HTR-8/SVneo (cell line): ENCODE data around the gene BRD7.

Experiments used
- DNase-seq: peaks from one replicate; pipeline ENCODE4 v3.0.0; 2011; ENCODE audit warnings: low spot score, mixed read lengths; ENCODE audit not compliant: insufficient read length
- FAIRE-seq: peaks from 2 replicates; lab custom pipeline; 2011; peaks lifted over from hg19 to GRCh38; lab: Jason Lieb, UNC

Gene BRD7

DNA sequence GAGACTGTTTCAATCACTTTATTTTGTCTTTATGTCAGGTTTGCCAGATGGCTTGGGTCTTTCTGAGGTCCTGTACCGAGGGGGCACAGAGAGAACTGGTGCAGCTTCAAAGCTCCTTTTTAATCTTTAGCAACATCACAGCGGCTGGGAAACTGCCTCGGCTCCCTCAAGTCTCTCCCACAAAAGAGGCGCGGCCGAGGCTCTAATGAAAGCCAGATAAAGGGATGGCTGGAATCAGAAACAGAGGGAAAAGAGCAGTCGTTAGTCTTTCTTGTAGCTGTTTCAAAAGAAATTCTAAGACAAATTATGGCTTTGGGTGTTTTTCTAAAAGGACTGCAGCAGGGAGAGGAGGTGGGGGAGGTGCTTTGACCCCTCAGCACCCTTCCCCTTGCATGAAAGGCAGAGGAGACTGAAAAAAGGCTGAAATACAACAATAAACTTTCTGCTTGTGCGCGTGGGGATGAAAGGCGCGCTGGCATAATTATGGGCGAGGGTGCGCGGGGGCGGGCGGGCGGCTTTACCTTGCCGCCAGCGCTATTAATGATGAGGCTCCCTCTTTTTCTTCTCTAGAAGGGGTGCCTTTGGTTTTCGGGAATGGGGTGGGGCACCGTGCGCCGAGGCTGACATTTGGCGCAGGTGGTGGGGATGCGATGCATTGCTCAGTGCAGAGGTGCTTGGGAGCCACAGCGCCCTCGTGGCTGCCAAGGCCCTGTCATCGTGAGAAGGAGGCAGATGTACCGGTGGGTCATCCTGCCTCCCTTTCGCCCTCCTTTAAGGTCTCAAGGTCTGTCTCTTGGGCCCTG lies 22.3 kb upstream of the BRD7 start:
- FAIRE-seq (no peak), DNase-seq (no peak)

DNA sequence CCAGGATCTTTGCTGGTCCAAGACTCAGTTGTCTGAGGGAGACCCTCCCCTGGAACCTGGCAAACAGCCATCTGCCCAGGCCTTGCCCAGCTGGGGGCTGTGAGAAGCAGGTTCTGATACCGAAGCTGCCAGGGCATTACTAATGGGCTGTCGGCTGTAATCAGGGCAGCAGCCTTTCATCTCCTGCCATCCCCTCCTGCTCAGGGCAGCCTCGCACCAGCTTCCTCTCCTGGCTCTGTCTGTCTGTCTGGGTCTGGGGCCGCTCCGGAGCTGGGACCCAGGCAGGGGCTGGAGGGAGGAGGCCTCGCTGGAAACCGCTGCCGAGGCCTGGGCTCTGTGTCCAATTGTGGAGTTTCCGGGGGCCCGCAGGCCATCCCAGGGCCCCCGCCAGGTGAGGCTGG lies 21.6 kb upstream of the BRD7 start:
- no peak for FAIRE-seq
- no peak for DNase-seq

DNA sequence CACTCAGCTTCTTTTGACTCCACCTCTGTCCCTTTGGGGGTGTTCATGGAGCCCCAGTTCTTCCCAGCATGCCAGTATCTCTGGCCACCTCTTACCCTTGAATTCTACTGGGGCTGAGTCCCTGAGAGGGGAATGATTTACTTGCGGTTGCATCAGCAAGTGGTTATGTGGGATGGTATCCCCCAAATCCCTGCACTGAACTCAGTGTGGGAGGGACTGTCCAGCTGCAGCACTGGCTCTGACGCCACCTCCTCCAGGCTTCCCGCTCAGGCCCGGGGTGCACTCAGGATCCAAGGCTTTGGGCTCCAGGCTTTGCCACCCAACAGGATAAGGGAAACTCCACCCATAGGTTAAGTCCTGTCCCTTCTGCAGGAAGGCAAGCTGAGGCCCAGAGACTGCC lies 21.1 kb upstream of the BRD7 start:
- no peak for DNase-seq
- no peak for FAIRE-seq

DNA sequence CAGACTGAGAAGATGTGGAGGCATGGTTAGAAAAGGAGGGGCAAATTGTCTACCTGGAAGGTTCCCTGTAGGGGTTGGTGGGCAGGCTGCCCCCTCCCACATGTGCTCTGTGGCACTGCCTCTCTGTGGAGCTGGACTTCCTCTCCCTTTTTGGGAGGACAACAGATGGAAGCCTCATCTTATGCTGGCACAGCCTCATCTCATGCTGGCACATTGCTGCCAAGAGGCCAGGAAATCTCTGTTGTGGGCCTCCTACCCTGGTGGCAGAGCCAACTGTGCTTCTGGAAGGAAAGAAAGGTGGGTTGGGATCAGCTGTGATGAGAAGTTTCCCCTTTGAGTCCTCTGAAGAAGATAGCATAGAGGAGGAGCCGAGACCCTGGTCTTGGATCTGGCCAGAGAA lies 19.7 kb upstream of the BRD7 start:
- DNase-seq (no peak), FAIRE-seq (no peak)

DNA sequence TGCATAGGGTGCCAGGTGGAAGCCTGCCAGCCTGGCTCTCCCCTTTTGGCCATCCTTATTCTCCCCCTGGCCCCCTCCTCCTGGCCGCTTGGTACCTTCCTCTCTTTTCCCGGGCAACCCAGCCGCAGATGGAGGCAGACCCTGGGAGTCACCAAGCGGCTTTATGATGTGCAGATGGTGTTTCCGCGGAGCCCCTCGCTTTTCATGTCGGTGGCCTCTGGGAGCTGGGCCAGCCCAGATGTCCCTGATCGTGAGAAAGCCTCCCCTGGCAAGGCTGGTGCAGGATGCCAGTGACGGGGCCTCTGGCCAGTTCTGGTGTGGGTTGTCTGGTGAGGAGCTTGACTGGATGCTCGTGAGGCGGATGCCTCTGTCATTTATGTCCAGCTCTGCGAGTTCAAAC lies 18.0 kb upstream of the BRD7 start:
- DNase-seq: no peak
- no peak for FAIRE-seq

DNA sequence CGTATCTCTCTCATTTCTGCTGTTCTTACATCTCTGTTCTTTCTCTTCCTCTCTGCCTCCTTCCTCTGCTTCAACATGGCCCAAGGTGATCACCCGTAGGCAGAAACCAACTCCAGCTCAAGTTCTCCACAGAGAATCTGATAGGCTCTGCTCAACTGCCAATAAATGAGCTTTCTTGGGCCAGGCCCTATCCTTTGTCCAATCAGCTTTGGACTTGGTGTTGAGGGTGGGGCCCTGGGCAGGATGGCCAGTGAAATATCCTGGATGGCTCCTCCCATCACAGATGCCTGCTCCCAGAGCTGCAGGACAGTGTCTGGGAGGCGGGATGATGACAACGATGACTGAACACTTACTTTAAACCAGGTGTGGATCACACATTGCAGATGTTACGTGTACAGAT lies 17.4 kb upstream of the BRD7 start:
- DNase-seq: no peak
- no peak for FAIRE-seq

DNA sequence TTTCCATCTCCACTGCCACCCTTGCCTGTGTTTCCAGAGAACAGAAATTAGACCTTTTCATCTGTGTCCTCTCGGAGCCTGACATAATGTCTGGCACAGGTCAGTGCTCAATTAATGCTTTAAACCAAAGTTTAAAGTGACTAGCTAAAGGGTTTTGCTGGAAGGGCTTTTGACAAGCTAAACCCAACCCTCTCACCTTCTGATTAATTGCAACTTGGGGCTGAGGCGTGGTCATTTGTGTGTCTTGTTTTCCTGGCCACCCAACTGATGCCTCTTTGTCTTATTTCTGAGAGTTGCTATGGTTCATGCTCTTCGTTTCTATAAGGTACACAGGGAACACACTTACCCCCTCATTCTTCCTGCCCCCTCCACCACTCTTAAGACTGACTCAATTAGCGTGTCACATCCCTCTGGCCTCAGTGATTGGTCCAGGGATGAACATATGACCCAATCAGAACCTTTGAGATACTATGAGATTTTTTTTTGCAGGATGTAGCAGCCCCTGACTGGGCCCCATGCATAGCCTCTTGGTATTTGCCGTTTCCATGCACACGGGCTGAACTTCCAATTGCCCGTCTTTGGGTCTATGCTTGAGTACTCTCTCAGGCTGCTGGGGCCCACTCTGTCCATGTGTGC lies 15.8 kb upstream of the BRD7 start:
- DNase-seq: no peak

DNA sequence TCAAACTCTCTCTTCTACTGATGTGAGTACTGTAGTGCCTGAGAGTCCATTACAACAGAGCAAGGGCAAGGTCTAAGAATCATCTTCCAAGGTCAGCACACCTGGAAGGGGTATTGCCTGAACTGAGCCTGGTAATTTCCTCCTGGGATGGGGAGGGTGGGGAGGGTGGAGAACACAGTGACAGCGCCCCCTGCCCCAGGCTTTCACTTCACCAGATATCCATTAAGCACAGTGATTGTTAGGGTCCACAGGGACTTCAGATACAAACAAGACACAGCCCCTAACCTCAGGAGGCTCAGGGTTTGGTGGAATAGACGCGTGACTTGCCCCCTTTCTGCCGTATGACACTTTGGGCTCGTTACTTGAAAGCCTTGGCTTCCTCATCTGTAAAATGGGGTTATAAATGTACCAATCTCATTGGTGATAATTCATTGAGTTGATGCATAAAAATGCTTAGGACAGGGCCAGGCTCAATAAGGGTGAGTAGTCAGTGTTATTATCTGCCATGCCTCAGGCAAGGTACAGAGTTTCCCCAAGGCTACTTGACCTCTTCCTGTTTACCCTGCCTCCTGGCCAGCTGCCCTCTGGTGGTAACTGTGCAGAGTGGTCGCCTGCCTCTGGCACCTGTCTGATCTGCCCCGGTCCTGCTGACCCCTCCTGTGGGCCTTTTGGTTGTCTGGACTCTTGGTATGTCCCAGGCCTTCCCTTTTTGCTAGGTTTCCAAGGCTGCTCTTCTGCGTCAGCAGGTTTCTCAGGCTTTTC lies 13.1 kb upstream of the BRD7 start:
- FAIRE-seq (no peak), DNase-seq (no peak)

More for the DNA sequence above, 15.8 kb upstream of the BRD7 start:
- no peak for FAIRE-seq

DNA sequence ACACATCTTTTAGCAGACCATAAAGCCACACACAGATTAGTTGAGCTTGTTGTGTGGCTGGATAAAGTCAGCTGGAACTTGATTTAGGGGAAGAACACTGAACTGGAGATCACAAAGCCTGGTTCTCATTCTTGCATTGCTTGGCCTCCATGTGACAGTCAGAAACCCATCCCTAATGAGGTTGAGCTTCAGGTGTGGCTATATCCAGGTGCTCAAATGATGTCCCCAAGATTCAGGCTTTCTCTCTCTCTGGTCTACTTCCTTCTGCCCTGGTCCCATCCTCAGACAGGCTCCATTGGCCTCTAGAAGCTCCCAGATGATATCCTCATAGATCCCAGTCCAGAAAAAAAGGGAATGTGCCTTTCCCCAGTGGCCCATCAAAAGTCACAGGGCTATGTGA lies 9.6 kb upstream of the BRD7 start:
- FAIRE-seq: no peak
- no peak for DNase-seq

DNA sequence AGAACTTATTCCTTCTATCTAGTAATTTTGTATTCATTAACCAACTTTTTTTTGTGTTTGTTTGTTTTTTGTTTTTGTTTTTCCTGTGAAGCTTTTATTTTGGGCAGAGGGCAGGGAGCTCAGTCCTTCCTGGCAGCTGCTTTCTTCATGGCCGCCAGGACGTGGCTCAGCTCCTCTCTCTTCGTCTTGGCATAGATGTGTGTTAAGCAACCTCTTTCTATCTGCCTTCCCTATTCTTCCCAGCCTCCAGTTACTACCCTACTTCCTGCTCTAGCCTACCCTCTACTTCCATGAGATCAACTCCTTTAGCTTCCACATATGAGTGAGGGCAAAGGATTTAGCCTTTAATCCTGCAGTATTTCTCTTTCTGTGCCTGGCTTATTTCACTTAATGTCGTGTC lies 8.2 kb upstream of the BRD7 start:
- FAIRE-seq (no peak), DNase-seq (no peak)

DNA sequence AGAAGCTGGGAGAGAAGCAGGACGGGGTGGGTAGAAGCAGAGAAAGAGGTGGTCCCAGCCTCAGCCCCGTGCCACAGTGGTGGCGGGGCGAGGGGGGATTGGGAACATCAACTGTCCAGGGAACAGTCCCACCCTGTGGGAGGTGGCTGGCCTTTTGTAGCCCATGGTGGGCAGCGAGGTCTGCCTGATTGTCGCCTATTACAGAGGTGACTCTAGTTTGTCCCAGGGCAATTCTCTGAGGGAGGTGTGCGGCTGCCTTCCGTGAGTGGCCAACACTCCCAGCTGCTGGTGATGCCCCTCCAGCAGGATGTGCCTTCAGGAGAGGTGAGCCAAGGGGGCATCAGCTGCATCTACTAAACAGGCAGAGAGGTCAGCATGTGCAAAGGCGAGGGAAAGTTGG lies 5.0 kb upstream of the BRD7 start:
- FAIRE-seq (no peak), DNase-seq (no peak)

DNA sequence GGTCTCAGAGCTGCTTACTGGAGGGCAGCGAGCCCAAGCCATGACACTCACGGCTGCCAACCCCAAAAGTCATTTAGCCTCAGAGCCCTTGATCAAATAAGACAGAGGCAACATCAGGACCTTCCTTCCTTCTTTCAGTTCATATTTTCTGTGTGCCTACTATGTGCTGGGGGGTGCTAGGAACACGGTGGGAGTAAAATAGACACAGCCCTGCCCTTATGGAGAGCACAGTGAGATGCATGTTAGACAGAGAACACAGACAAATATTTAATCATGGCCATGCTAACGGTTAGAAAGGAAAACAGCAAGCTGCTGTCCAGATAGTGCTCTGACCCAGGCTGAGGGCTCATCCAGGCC lies 4.5 kb upstream of the BRD7 start:
- DNase-seq (no peak), FAIRE-seq (no peak)

DNA sequence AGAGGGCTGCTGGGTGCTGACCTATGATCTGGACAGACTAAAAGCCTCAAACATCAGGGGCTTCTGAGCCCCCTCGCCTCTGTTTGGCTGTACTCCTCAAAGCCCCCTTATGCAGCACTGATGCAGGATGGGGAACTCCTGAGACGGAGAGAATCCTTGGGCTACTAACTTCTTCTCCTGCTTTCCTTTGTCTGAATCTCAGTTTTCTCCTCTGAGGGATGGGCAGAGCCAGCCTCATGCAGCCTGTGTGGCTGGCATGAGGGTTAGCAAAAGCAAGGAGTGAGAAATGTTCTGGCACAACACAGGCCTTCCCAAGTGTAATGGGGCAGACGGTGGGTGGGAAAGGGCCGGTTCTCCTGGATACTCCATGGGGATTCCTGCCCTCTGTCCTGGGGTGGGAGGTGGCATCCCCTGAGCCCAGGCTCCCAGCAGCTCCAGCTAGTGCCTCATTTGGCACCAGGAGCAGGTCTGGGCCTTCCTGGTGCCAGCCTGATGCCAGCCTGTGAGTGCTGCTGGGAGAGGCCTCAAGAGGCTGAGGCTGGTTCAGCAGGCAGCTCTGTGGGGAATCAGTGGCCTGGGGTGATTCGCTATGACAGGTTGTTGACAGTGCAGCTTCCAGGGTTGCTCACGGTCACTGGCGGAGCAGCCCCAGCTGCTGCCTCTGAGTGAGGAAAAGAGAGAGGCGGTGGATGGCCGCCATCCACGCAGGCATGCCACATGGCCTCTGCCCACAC lies 4.0 kb upstream of the BRD7 start:
- no peak for DNase-seq

DNA sequence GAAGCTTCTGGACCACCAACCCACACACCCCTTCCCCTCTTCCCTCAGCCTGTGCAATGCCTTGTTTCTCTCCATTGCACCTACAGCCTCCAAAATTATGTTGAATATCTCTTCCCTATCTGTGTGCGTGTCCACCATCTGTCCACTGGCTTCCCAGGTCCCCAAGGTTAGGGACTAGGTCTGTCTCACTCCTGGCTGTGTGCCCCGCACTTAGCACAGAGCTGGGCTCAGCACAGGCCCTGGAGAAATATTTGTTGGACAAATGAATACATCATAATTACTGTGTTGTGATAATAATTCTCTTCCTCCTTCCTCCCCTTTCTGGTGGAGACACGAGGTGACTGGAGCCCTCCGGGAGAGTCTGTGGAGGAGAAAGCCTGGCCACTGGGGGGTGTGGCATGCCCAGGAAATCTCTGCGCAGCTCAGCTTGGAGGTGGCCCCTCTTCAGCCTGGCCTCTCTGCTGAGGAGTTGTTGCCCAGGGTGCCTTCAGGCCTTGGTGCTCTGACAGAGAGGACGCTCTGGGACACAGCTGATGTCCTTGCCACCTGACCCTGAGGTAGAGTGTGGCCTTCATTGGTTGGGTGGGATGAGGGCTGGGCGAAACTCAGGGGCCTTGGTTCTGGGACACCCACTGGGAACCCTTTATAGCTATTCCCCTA lies 3.3 kb upstream of the BRD7 start:
- FAIRE-seq (no peak), DNase-seq (no peak)

More for the DNA sequence above, 4.0 kb upstream of the BRD7 start:
- FAIRE-seq: no peak

DNA sequence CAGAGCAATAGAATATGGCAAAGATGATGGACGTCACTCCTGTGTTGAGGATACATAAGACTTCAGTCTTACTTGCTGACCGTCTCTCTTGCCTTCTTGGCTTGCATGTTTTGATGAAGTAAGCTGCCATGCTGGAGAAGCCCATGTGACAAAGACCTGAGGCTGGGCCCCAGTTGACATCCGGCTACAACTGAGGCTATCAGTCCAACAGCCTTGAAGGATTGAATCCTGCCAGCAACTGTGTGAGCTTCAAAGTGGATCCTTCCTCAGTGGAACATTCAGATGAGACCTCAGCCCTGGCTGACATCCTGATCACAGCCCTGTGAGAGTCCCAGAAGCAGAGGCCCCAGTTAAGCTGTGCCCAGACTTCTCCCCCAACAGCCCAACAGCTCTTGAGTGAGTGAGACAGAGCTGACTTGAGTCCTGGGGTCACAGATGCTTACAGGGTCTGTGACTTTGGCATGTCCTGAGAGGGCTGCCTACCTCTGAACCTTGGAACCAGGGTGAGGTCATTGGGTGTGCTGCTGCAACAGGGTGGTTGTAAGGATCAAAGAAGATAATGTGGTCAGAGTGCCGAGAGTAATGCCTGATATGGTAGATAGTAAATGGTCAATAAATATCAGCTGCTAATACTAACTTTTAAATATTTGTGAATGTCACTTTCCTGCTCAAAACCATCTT lies 2.4 kb upstream of the BRD7 start:
- FAIRE-seq (no peak), DNase-seq (no peak)

DNA sequence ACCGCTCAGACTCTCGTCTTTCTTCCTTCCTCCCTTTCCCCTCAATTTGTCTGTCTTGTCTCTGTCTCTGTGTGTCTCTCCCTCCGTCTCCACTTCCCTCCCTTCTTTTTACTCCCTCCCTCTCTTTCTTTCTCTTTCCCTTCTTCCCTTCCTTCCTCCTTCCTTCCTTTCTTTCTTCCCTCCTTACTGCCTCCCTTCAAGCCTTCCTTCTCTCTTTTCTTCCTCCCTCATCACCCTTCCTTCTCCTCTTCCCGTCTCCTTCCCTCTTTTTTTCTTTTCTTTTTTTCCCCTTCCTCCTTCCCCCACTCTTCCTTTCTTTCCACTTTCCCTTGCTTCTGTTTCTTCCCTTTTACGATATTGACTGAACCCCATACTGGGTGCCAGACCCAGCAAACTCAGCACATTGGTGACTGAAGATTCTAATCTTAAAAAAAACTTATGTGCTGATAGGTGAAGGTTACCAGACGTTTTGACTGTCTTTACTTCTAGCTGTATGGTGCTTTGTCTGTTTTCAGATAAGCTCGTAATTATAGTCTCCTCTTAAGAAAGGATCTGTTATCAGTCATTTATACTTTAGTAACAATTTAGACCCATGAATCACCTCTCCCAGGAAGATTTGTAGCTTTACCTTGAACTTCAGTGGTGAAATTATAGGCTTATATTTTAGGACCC lies 481 bp upstream of the BRD7 start:
- DNase-seq (no peak), FAIRE-seq (no peak)

DNA sequence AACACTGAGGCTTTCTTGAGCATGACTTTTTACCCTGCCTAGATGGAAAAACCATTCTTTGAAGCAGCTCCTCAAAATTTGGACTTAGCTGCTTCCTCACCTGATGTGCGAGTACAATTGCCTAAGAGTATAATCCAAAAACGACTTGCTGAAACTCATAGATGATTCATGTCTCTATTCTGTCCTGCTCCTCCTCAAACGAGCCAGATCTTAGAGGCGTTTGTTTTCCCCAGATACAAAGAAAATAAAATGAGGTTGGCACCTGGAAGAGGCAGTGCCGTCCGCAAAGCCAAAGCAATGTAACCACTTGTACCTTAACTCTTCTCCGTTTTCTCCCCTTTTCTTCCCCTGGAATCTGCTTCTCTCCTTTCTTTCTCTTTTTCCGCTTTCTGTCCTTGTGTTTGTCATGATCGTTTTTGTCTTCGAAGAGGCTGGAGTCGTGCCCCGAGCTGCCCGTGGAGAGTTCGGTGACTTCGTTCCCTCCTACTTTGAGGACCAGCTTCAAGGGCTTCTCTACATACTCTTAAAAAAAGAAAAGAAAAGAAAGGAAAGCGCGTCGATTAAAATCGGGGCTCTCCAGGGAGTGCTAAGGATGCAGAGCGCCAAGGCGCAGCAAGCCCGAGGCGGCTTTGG lies 895 bp downstream of the BRD7 start:
- no peak for DNase-seq
- no peak for FAIRE-seq

DNA sequence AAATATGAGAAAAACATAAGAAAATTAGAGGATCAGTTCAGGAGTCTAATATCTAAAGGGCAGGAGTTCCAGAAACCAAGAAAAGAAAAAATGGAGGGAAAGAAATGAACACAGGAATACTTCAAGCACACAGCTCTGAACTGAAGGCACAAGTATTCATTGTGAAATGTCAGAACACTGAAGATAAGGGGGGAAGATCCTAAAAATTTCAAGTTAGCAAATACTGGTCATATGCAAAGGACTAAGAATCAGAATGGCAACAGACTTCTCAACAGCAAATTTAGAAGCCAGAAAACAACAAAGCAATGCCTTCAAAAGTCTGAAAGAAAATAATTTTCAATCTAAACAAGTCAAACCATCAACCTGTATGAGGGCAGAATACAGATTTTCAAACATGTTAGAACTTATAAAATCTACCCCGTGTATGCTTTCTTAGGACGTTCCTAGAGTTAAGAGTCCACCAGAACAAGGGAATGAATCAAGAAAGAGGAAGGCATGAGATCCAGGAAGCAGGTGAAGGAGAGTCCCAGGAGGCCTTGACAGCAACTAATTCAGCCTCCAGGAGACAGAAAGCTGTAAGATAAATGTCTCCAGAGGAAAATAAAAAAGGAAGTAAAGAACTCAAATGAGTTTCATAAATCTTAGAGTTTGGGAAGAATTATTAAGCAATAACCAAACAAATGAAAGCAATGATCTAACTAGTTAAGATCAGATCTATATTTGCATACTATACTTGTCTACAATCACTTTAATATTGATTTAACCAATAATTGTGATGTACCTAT lies 2.8 kb downstream of the BRD7 start:
- FAIRE-seq: no peak

More for the DNA sequence above, 2.8 kb downstream of the BRD7 start:
- no peak for DNase-seq
